GM19025 (cell line): ENCODE data around the gene SYT1.

Source experiments
- ATAC-seq: cut with Tn5 transposase; IDR thresholded peaks from one replicate; pipeline ENCODE4 v1.9.1; 2021; ENCODE audit warnings: mild to moderate bottlenecking, low read depth, moderate library complexity; ENCODE audit not compliant: unreplicated experiment

SYT1 gene

DNA sequence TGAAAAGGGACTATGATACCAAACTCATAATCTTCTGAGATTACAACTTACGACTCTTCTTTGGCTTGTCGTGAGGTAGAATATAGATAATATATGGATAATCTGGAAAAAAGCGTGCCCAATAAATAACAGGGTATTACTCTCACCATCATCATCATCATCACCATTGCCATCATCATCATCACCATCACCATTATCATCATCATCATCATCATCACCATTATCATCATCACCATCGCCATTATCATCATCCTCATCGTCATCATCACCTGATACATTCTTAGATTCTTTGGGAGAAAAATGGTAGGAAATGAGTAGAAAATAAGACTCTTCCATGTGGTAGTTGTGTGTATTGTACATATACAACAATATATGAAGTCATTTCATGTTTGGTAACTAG, 259.8 kb downstream of the SYT1 start:
- ATAC-seq = no peak

DNA sequence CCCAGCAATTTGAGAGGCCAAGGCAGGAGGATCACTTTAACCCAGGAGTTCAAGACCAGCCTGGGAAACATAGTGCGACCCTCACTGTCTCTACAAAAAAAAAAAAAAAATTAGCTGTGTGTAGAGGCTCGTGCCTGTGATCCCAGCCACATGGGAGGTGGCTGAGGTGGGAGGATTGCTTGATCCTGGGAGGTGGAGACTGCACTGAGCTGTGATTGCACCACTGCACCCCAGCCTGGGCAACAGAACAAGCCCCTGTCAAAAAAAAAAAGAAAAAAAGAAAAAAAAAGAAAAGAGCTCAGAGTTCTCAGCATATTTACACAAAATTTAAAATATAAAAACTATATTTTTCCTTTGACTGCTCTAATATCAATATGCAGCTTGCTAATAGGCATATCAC, 260.8 kb downstream of the SYT1 start:
- no peak for ATAC-seq

DNA sequence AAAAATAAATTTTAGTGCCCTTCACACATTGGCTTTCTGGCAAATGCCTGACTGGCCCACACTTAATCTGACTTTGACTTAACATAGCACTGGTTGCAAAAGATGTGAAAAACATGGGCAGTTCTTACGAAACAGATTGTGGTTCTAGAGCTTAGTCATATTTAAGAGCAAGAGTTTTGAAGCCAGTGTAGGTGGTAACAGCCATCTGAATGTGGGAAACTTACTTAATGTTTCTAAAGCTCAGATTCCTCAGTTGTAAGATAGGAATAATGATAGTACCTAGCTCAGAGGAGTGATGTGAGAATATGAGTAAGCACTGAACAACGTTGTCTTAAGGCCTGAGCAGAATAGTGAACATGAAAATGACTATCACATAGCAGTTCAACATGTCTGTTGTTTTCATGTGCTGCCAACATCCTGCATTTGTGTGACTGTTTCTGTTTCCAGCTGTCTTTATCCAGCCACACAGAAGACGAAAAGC, 262.7 kb downstream of the SYT1 start:
- ATAC-seq = peak; percentile 88

DNA sequence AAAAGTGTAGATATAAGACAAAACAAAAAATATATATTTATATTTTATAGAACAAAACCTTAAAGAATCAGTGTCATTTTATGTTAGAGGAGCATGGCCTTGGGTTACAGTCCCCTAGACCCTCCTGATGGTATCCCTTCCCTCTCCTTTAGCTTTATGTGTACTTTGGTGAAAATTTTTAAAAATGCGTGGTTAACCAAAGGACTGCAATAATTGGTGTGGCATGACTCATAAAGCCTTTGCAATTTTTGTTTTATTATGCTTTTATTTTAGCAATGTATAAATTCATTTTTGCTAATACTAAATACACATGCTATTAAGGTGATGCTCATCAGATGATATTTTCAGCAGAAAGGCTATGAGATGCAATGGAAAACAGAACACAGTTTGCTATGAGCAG, 264.4 kb downstream of the SYT1 start:
- no peak for ATAC-seq

DNA sequence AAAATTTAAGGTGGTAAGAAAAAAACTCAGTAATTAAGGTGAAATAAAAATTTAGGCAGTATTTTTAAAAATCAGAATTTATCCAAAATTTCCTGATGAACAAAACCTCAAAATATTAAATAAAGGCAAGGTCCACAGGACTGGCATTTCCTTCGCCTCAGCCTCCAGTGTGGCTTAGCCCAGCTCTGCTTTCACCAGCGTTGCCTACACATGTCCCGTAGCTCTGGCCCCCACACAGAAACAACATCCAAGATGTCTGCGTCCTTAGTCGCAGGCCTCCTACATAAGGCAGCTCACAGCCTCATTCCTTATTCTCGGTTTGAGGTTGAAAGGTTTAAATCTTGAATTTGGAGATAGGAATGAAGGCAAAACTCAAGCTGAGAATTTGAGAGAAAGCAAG, 274.3 kb downstream of the SYT1 start:
- ATAC-seq = no peak

DNA sequence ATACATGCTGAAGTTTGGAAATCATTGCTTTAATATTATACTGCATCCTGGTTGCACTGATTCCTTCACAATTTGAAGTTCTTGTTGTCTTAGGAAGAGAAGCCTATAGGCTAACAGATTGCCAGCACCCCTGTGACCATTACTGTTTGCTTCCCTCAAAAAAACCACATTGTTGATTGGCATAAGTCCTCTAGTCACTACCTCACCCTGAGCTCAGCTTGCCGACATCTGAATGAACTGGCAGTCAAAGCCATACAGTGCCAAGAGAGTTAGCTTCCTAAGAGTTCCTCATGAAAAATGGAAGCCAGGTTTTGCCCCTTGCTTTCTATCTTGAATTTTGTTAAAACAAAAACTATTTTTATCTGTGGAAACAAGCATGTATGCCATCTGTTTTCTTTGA, 276.1 kb downstream of the SYT1 start:
- ATAC-seq = no peak

DNA sequence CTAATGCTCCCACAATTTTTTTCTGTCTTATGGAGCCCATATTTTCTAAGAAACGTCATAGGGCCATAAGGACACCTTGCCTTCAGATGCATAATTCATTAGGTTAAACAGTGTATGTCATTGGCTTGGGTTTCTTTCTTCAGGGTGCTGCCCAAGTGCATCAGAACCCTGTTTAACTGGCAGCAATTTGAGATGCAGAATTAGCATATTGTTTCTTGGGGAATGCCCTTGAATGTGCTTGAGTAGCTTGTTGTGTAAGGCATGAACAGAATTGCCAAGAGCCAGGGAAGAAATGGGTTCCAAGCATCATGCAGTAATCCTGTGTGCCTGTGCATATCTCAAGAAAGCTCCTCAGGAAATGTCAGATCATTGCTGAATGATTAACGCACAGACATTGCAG, 277.2 kb downstream of the SYT1 start:
- no peak for ATAC-seq

DNA sequence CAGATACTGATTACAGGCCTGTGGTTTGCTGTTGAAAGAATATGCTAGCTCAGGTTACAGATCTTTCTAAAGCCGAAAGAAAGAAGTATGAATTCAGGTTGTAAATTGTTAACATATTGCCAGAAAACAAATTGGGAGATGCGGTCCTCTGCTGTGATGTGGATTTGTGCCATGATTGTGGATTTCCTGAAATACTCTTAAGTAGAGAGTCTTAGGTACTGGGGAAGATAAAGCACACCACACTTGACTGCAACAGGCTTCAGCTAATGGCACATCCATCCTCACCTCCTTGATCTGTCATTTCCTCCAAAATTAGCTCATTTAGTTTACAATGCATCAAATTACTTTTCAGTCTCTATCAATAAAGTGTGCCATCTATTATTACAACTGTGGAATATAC, 279.2 kb downstream of the SYT1 start:
- no peak for ATAC-seq

DNA sequence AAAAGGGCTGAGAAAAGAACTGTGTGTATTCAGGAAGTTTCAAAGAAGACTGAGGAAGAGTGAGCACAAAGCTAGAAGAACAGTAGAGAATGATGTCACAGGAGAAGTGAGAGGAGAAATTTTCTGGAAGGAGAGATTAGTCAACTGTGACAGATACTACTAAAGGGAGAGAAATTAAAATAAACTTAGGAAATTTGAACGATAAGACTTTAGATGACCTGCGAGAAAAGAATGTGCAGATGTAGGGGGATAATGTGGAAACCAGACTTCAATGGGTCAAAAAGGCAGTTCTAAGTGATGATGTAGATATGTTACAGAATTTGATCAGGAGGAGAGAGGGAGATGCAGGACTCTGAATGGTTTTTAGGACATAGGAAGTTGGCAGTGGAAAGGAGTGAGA, 287.4 kb downstream of the SYT1 start:
- ATAC-seq = no peak

DNA sequence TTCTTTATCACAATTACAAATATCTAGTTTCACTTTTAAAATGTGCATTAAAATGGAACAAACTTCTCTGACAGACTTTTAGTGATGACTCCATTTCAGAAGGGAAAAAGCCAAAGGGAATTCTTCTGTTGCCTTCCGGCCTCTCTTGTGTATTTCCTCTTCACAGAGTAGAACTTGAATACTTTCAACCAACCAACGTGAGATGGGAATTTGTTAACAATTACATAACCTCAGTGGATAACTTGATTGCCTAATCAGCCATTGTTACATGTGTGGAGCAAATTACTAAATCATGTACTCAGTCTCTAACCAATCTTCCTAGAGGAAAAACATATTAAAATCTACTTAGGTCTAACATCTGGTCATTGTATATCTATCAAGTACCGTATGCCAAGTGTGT, 291.1 kb downstream of the SYT1 start:
- ATAC-seq = no peak

DNA sequence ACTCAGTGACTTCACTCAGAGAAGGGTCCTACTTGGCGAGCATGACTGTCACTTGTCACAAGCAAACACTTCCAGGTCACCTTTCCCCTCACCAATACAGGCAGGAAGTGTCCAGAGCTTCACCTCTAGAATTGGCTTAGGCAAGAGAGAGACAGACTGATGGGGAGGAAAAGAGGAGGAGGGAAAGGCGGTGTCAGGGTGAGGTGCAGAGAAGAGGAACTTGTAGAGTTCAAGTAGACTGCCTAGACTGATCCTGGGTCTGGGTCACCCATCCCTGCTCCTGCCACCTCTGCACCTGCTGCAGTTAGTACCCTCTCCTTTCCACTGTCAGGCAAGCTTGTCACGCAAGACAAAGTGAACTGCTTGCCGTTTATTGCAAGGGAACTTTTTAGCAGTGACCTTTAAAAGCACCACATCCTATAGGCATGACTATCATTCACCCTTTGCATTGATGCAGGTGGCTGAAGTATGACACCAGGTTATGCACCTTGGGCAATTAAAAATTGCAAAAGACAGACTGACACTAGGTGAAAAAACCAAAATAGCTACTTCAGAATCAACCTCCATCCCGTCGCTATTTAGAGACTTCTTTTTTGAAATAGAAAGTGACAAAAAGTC, 292.4 kb downstream of the SYT1 start:
- ATAC-seq = peak; percentile 67

DNA sequence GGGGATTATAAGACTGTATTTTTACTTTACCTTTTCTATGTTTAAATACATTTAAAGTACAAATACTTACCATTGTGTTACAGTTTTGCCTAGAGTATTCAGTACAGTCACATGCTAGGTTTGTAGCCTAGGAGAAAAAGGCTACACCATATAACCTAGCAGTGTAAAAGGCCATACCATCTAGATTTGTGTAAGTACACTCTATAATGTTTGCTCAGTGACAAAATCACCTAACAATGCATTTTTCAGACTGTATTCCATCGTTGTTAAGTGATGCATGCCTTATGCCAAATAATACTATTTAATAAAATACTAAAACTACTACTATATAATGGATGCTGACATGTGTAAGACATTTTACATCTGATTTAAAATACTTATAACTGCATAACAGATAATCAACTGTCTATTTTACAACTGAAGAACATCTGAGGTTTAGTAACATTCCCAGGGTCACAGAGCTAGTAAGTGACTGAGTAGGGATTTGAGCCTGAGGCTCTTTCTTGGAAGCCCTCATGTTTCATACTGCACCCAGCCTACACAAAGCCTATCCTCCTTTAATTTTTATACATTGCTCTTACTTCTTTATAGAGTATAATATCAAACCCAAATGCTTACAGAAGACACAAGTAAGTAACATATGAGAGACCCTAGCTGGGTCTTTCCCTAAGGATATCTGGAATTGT, 296.8 kb downstream of the SYT1 start:
- no peak for ATAC-seq

DNA sequence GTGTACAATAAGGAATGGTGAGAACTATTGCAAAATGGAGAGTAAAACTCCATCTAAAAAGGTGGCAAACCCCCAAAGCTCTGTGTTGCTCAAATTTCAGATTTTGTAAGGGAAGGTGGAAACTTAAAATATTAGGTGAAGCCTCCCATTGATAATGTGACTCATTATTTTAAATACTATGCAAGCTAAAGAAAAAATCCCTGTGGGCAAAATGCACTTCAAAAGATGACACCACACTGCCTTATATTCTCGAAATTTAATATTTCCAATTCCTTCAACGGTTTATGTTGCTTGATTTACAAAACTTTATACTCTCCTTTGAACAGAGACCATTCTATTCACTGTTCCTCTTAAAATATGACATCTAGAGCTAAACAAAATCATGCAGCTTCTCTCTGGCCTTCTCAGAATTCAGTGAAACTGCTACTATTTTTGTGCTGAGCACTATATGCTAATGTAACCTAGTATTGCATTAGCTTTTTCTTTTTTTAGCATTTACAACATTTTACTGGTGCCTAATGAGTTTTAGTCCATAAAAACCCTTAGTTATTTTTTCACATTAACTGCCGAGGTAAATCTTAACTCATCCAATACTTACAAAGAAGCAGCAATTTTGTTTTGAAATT, 297.7 kb downstream of the SYT1 start:
- ATAC-seq = no peak

DNA sequence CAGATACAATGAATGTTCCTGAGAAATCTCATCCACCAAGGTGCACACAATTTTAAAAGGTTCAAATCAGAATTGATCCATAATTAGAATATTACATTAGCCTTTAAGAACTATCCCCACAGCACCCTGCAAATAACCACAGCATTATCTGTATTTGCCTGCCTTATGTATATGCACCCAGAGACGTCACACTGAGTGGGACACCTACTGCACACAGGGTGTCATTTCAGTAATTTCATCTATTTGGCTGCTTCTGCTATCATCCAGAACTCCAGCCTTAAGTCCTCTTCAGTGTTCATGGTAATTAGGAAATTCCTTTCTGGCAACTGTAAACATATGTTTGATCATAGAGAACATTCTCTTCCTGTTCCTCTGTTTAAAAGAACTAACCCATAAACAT, 298.4 kb downstream of the SYT1 start:
- ATAC-seq = no peak

DNA sequence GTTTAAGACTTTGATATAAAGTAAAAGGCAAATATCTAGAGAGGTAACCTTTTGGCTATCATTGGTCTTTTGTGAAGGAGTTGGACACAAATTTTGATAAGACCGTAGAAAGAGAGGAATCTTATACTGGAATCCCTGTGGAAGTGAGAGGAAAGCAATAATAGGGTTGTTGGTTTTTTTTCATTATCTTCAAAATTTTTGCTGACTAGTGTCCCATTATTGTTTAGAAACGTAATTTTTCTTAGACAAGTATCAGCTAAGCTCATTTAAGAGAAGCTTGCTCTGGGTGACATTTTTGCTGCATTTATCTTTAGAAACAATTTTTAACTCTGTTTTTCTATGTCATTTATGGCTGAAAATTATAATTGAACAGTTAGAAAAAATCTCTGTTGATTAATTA, 300.3 kb downstream of the SYT1 start:
- ATAC-seq = no peak

DNA sequence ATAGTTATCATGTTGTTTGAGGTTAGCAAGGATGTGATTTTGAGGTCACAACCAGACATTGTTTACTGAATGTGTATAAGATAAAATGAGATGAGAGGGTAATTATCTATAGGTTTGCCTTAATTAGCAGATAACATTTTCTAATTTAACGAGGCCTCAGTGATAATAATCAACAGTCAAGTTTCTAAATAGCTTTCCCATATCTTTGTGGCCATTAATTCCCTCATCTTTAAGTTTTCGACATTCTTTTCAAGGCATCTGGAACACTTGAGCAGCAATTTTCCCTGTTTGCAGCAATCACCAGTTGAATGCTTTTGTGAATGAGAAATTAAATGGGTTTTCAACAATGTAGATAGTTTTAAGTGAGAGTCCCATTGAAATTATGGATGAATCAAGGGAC, 304.1 kb downstream of the SYT1 start:
- ATAC-seq = no peak

DNA sequence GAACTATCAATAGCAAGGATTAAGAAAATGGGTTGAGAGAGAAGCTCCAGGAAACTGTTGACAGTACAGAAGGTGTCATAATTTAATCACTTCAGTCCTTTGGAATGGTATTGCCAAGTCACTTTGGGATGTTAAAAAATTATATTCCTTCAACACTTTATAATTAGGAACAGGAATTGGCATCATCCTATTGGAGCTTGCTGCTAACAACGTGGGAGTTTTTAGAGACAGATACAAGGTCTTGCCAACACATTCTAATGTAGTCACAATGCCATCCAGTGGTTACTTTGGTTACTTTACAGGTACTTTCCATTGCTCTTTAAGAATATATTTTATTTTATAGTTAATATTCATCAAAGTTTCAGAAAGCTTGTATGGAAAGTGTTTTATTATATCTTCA, 310.1 kb downstream of the SYT1 start:
- no peak for ATAC-seq

DNA sequence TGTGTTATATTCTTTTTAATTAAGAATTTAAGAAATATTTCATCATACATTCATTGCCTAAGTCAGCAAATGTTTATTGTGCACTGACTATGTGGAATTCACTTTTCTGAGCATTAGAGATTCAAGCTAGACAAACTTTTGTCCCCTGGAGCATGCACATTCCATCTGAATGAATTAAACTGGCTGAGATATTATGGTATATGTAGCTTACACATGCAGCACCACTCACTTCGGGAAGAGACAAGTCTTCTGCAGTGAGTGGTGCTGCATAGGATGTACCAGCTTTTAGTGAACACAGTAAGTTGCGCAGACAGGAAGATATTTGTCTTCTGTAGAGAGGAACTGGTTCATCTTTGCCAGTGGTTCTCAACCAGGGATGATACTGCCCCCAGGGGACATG, 318.4 kb downstream of the SYT1 start:
- ATAC-seq = no peak

DNA sequence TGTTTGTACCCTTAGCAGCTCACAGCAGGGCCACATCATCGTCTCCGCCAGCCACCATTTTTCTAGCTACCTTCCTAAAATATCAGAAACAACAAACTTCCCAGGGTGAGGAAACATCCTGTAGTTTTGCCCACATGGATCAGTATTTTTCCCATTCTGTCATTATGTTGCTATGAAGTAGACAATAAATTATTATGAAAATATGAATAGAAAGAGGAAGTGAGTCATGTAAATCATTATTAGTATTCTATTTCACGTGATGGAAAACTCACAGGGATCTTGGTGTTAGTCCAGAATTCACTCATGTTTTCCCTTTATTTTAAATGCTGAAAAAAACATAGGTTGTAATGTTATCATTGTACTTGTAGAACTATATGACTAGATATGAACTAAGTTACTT, 319.4 kb downstream of the SYT1 start:
- ATAC-seq = no peak

DNA sequence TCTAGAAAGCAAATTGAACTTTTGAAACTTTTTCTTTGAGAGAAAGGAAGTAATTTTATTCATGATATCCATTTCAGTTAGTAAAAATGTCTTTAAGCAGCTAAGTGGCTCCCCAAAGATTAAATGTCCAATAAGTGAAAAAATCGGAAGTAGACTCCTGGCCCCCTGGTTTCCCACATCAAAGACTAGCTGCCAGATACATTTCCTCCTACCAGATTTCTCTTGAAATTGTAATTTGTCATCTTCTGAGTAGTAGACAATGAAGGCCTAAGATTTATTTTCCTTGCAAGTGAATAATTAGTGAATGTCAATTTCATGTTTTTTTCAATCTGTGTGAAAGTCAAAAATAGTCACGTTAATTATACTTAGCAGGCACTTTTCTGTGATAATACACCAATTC, 321.9 kb downstream of the SYT1 start:
- no peak for ATAC-seq

DNA sequence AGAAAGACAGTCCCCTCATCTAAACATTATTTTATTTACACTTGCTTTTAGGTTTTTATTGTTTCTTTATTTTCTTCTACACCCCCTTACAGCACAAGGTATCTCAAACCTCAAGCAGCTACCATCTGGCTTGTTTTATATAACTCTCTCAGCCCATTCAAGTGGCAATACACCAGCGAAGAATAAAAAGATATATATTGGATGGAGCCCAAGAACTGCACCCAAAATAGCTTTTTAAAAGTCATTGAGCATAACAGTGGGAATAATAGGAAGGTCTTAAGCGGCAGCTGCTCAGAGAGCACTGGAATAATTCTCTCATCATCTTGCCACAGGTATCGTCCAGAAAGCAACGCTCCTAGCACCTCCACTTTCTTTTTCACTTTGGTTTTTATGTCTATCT, 322.5 kb downstream of the SYT1 start:
- ATAC-seq = no peak

DNA sequence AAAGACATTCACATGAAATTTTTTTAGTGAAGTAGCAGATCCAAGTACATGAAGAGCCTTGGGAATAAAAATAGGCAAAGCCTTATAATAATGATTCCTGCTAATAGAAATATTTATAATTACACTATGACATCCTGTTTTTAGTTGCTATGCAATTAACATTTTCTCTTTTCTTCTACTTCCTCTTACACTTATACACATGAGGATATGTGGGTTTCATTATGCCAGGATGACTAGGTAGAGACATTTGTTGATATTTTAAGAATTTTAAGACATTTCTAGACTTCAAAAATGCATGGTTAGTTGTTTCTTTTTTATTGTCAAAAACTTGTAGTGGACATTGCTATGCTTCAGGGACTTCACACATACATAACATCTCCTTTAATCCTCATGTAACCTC, 326.8 kb downstream of the SYT1 start:
- no peak for ATAC-seq
